HG02678 (cell line): ENCODE data around the gene GPAT3.

Source experiments
- ATAC-seq: cut with Tn5 transposase; IDR thresholded peaks from one replicate; pipeline ENCODE4 v1.9.1; 2021; ENCODE audit warnings: mild to moderate bottlenecking, moderate library complexity; ENCODE audit not compliant: unreplicated experiment

GPAT3 gene

DNA sequence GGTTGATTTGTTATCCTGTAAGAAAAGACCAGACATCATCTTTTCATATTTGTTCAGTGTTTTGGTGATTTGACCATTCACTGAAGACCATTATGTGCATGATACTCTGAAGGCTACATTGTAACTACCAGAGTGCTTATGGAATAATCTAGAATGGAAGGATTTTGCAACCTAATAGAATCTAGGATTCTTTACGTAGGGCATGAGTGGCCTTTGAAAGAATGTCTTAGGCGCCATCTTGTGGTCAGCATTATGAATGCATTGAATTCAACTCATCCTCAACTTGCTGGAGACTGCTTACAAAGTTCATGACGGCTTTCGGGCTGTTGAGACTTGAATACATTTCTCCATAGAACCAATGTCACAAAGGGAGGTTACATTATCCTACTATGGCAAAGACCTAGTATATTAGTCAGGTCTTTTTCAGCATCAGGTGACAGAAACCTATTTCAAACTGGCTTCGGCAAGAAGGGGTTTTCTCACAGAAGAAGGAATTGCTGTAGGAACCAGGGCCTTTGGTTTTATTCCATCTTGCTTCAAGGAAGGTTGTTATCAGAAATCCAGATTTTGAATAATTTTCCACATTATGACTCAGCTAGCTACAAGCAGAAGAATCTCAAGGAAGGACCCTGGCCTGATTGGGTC is 104.1 kb downstream of the GPAT3 start:
- ATAC-seq: peak; percentile 73

DNA sequence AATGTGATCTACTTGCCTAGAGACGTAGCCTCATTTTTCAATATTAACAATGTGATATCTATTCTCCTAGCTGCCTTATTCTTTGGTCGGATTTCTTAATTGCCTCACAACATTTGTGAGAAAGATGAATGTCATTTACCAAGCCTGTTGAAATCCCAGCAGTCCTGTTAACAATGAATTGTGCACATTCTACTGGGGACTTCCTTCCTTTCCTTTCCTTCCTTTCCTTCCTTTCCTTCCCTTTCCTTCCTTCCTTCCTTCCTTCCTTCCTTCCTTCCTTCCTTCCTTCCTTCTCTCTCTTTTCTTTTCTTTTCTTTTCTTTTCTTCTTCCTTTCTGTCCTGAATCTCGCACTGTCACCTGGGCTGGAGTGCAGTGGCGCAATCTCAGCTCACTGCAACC is 107.1 kb downstream of the GPAT3 start:
- ATAC-seq: no peak

DNA sequence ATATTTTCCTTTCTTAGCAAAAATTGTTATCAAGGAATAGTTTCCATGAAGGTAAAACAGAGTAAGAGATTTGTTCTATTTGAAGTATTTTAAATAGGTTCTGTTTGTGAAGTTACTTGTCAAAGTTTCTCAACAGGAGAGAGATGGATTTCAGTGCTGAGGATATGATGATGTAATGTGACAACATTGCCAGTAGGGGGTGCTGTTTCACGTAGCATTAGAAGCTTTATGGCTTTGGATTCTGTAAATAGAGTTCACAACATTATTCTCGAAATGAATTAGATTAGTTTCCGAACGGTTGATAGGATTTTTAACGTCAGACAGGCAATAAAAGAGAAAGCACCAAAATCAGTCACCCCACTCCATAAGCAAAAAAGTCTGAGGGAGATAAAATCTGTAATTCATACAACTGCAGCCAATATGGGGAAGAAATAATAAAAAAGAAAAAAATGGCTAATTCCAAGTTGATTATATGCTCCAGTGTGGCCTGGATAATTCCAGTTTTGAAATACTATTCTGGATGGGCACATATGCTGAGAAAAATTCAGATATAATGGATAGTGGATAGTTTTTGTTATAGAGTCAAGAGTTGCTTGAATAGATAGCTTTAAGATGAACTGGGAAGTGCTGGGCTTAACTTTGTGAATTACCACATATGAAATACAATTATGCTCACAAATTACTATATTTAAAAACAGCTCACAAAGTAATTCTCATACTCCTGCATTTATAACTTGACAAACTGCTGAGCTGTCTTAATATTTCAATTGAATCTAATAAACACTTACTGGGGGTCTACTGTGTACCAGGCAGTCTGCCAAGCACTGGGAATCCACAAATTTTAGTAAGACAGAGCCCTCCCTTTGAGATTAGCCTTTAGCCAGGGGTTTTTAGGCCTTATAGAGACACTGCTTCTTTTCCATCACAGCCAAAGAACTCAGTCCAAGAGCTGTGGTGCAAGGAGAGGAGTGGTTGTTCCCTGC is 109.1 kb downstream of the GPAT3 start:
- peak; percentile 71 for ATAC-seq

DNA sequence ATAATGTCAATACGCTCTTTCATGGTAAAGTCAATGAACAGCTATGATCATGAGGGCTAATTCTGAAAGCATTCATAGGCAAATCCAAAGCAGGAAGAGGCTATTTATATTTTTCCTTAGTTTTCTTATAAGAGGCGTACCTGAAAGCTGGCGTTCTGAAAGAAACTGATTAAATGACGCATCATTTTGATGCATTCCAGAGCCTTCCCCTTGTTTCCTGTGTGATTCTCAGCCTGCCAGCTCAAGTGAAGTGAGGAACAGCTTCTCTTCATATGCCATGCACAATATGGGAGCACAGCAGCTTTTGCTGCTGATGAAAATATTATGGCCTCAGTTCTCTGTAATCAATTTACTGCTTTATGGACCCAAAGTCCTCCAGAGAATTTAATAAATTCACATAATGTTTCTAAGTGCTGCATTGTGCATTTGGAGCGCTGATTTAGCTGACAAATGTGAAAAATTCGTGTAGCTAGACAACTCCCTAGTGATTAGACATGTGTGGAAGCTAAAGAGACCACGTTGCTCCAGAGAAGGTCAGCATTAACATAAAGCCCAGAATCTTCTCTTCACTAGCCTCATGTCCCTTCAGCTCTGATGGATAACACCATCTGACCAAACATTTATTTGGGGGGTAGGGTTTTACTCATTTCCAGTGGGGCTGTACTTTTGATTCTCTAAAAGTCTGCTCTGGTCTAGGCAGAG is 110.8 kb downstream of the GPAT3 start:
- ATAC-seq: no peak

DNA sequence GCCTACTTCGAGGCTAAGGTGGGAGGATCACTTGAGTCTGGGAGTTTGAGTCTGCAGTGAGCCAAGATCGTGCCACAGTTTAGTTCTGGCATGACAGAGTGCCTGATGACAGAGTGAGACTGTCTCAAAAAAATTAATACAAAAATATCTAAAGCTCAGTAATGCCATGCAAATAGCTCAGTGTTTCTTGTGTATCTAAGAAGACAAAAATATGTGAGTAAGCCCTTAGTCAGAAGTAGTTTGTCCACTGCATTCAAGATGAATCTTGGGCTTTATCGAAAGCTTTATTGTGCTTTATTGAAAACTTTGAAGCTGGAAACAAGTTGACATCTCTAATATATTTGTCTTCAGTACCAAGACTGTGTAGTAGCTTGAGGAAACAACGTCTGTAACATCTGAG is 115.9 kb downstream of the GPAT3 start:
- ATAC-seq: no peak
